Embryonic facial prominence (tissue), 1 donor: ENCODE measurements around the gene CRKL.
"Not testable (repeated sequence)": the region's sequence is repeated elsewhere in the genome, so short reads cannot be mapped to it uniquely, and the experiment has no call there.

Experiments used
- DNase-seq: peaks from one replicate; pipeline ENCODE4 v3.0.0-alpha.2; 2016; ENCODE audit errors: extremely low spot score

The CRKL gene

DNA sequence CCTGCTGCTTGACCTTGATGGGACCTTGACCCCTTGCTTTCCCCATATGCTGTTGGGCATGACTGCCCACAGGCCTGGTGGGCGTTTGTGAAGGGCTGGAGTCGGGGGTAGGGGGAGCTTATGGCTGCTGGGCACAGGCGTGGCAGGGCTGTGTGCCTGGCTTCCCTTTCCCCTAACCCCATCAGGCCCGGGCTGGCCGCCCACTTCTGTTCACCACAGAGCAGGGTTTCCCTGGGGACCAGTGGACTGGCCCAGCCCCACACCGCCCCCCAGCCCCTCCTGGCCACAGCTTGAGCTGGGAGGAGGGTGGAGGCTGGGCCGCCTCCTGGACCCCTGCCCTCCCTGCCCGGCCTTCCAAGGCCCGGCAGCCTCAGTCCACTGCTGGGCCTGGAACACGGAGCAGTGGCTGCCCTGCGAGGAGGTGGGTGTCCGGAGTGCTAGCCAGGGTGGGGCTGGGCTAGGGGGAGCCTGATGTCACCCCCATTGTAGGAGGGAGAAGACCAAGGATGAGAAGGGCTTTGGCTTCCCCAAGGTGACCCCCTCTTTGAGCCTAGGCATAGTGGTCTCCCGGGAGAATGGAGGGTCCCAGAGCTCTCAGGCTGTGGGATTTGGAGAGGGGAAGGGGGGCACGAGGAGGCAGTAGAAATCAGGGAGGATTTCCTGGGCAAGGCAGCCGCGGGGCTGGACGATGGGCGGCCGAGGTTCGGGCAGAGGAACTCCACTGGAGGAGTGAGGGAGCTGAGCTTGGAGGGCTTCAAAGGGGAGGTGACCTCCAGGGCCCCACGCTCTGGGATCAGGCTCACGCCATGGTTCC lies 49.9 kb downstream of the CRKL start, which contains the start of gene AIFM3:
AIFM3 (plus strand) TSS at position 373 of the 814 bp plus-strand sequence. CDS start 690 bp downstream, outside the sequence.
- DNase-seq, result no peak

DNA sequence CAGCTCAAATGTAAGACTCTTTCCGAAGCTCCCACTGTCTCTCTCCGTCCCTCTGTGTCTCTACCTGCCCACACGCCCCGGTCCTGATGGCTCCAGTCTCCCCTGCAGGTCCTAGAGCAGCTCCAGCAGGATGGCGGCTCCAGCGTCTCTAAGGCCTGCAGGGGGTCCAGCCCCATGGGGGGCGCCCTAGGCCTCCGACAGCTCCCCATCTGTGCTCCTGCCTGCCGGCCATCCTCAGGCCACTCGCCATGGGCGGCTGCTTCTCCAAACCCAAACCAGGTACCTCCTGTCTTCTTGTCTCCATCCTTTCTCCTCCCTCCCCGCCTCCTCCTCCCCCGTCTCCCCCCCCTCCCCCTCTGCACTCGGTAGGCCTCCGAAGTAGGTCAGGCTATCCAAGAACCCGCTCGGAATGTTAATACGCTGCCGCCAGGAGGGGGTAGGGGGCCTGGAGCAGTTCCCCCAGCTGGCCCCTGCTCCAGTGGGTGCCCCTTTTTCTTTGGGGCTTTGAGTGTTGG lies 50.5 kb downstream of the CRKL start:
- DNase-seq, result no peak

DNA sequence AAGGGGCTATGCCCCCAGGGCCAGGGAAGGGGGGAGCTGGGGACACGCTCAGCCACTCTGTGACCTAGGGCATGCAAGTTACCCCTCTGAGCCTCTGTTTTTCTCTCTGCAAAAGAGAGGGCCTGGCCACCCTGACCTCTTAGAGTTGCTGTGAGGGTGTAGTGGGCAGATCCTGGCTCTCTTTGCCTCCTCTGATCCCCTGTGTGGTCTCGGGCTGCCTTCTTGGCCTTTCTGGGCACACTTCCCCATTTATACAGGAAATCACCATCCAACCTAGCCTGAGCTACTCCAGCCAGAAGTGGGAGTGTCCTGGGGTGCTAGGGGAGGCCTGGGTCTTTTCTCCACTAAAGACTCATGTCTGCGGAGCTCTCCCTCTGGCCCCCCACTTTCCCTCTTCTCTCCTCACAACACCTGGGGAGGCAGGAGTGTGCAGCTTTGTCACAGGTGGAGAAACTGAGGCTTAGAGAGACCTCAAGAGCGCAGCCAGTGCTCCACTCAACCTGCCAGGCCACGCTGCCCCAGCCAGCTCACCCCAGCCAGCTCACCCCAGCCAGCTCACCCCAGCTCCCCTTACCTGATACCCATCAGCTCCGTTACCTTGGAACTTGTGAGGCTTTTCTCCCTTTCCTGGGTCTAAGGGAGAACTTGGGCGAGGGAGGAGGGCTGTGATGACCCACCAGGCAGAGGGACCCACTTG lies 51.2 kb downstream of the CRKL start:
- DNase-seq, result no peak

DNA sequence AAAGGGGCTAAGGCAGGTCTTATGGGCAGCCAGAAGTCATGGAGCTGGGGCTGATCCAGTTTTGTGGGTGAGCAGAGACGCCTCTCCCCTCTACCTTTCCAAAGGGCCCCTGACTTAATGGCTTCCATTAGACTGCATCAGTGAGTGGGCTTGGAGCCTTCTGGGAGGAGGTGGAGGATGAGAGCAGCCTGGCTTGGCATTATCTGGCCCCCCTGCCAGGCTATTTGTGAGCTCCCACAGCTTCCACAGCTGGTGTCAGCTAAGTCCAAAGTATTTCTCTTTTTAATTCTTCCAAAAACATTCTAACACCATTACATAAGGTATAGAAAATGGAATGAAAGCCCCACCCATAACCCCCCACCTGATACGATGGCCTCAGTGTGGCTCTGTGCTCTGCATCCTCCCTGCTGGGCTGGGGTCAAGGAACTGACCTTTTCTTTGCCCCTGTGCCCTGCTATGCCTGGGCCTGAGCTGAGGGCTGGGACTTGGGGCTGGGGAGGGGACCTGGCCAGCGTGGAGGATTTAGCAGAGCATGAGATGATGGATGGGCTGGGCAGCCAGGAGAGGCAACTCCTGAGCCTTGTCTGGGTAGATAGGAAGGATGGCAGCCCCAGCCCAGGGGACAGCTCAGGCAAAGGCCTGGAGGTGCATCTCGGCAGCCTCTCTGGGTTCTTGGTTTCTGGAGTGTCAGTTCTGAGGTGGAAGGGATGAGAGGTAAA lies 53.9 kb downstream of the CRKL start:
- DNase-seq, result no peak

DNA sequence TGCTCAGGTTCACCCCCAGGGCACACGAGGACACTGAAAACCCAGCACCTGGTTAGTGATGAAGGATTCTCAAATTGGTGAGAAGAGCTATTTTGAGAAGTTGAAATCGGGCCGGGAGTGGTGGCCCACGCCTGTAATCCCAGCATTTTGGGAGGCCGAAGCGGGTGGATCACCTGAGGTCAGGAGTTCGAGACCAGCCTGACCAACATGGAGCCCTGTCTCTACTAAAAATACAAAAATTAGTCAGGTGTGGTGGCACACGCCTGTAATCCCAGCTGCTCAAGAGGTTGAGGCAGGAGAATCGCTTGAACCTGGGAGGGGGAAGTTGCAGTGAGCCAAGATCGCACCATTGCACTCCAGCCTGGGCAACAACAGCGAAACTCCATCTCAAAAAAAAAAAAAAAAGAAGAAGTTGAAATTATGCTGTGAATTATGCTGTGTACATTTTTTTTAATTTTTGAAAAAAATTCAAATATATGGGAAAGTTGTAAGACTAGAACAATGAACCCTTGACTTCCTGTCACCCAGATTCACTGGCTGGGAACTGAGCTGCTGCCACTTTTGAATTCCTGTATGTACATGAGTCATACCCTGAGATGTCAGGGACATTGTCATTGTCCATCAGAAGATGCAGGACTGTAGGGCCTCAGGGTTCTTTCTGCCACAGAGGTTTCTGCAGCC lies 54.9 kb downstream of the CRKL start:
- not testable (repeated sequence) for DNase-seq

DNA sequence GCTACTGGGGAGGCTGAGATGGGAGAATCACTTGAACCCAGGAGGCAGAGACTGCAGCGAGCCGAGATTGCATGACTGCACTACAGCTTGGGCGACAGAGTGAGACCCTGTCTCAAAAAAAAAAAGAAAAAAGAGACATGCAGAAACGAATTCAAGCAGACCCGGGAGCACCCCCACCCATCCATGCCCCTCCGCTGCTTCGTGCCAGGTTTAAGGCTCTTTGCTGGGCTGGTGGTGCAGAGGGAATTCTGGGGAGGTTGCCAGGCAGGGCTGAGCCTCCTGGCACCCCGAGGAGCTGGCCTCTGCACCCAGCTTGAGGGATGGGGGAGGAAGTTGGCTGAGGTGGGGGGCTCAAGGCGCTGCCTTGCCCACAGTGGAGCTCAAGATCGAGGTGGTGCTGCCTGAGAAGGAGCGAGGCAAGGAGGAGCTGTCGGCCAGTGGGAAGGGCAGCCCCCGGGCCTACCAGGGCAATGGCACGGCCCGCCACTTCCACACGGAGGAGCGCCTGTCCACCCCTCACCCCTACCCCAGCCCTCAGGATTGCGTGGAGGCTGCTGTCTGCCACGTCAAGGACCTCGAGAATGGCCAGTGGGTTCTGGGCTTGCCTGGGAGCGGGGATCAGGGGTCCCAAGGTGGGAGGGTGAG lies 55.8 kb downstream of the CRKL start:
- no peak for DNase-seq

DNA sequence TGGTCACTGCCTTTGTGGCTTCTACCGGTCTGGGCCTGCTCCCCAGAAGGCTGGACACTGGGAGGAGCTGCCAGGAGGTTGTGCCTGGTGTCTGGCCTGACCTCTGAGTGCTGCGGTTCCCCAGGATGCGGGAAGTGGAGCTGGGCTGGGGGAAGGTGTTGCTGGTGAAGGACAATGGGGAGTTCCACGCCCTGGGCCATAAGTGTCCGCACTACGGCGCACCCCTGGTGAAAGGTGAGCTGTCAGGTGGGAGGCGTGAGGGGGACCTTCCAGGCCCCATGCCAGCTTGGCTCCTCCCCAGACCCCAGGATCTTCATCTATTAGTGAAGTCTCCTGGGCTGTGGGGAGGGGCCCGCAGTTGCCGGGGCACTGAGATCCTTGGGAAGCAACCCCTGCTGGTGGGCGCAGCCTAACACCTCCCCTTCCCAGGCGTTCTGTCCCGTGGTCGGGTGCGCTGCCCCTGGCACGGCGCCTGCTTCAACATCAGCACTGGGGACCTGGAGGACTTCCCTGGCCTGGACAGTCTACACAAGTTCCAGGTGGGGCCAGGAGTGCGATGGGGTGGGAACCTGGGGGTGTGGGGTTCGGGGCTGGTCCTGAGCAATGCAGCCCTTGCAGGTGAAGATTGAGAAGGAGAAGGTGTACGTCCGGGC lies 56.6 kb downstream of the CRKL start:
- no peak for DNase-seq

DNA sequence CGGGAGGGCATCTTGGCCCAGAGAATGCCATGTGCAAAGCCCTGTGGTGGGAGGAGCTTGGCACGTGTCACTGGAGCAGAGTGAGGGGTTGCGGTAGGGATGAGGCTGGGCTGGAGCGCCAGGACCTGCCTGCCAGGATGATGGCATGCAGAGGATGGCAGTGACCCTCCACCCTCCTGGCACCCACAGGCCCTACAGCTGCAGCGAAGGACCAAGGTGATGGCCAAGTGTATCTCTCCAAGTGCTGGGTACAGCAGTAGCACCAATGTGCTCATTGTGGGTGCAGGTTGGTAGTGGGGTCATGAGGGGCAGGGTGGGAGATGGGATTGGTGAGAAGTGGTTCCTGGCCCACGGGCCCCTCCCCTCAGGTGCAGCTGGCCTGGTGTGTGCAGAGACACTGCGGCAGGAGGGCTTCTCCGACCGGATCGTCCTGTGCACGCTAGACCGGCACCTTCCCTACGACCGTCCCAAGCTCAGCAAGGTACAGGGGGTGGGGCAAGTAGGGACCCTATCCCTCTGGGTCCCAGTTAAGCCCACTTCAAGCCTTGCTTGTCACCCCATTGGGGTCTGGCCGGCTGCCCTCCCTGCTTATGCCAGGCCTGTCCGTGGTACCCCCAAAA lies 57.2 kb downstream of the CRKL start:
- no peak for DNase-seq

DNA sequence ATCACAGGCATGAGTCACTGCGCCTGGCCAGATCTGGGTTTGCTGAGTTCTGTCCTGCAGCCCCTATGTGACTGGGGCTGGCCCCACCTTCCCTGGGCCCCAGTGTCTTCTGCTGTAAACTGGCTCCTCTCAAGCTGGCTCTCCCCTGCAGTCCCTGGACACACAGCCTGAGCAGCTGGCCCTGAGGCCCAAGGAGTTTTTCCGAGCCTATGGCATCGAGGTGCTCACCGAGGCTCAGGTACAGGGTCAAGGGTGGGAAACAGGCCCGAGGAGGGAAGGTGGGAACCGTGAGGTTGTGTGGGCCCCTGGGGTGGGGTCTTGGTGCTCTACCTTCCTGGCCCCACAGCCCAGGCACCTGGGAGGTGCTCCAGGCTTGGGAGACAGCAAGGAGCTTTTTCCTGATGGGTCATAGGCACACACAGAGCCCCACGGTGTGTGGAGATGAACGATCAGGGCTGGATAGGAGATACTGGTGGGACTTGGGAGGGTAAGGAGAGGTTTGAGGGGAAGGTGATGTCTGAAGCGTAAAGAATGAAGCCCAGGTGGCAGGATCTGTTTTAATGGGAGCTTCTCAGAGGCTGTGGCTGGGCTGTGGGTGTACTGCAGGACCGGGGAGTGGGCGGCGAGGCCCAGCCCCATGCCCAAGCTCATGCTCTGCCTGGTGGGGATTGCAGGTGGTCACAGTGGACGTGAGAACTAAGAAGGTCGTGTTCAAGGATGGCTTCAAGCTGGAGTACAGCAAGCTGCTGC lies 58.5 kb downstream of the CRKL start:
- no peak for DNase-seq

DNA sequence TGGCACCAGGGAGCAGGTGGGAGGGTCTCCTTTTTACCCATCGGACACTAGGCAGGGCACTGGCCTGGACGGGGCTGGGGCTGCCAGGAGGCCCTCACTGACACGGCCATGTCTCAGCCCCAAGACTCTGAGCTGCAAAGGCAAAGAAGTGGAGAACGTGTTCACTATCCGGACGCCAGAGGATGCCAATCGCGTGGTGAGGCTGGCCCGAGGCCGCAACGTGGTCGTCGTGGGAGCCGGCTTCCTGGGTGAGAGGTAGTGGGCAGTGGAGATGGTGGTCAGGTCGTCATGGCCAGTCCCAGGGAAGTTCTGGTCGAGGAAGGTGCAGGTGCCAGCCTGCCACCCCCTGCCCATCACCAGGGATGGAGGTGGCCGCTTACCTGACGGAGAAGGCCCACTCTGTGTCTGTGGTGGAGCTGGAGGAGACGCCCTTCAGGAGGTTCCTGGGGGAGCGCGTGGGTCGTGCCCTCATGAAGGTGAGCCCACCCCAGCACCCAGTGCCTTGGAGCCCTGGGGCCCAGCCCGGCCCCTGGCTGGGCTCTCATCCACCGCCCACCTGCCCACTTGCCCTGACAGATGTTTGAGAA lies 59.2 kb downstream of the CRKL start:
- no peak for DNase-seq

DNA sequence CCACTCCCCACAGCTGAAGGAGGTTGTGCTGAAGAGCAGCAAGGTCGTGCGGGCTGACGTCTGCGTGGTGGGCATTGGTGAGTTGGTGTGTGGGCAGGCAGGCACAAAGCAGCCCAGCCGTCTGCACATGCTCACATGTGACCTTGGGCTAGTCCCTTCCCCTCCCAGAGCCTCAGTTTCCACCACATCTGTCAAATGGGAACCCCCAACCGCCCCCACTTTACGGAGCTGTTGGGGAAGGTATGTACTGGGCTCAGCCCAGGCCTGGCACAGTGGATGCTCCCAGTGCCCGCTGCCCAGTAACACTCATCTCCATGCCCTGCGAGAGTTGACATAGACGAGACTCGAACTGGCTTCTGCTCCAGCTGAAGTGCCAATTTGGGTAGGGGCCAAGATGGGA lies 59.8 kb downstream of the CRKL start:
- DNase-seq, result no peak

DNA sequence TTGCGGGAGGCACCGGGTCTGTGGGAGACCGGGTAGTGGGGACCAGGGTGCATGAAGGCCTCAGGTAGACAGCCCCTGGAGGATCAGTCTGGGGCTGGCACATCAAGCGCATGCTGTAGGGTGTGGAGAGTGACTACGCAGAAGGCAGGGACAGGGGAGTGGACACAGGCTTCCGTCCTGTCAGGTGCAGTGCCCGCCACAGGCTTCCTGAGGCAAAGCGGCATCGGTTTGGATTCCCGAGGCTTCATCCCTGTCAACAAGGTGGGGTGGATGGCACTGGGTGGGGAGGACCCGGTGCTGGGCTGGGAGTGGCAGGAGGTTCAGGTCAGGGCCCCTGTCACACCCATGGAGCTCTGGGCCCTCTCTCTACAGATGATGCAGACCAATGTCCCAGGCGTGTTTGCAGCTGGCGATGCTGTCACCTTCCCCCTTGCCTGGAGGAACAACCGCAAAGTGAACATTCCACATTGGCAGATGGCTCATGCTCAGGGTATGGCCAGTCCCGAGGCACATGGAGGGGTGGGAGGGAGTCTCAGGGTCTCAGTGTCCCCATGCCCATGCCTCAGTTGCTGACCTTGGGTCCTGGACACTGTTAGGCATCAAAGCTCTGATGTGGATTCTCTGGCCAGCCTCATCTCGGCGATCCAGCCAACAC lies 60.4 kb downstream of the CRKL start:
- no peak for DNase-seq

DNA sequence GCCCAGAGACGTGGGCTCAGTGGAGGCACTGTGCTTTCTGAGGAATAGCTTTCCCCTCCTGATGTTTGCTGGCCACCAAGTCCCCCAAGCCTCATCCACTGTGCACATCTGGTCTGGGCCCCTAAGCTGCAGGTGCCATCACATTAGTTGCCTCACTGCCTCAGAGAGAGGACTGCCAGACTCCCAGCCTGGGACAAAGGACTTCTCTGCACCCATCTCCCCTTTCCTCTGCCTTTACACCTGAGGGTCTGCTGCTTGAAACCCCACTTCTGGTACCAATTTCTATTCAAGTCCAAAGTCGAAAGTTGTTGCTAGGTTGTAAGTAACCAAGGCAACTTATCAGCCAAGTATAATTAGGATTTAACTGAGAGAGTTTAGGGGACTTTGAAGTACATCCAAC lies 61.2 kb downstream of the CRKL start:
- DNase-seq, result no peak

DNA sequence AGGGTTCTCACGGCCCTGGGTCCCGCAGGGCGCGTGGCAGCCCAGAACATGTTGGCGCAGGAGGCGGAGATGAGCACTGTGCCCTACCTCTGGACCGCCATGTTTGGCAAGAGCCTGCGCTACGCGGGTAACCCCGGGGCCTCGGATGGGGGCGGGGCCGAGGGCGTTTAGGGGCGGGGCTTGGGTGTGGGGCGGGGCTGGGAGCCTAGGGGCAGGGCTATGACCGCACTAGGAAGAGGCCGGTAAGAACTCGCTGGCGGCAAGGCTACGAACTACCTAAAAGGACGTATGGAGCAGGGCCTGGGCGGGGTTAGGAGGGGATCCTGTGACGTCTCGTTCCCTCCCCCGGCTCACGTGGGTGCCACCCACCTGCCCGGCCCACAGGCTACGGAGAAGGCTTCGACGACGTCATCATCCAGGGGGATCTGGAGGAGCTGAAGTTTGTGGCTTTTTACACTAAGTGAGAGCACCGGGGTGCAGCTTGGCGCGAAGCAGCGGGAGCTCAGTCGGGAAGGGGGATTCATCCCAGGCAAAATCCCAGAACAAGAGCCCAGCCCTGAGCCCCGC lies 62.1 kb downstream of the CRKL start:
- DNase-seq, result peak; percentile 28

DNA sequence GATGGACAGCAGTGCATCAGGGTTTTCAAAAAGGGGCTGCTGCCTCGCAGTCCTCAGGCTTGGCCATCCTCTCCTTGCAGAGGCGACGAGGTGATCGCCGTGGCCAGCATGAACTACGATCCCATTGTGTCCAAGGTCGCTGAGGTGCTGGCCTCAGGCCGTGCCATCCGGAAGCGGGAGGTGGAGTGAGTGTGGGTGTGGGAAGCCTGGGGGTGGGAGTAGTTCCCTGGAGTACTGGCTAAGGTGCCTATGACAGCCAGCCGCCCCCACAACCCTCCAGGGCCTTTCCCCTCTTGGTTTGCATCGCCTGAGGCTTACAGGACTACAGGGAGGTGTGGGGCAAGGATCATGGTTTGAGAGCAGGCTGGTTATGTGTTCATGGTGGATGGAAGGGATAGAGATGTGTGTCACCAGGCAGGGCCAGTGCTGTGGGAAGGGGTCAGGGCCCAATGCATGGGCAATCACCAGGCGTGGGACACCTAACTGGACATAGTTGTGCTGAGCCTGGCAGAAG lies 62.8 kb downstream of the CRKL start:
- no peak for DNase-seq

DNA sequence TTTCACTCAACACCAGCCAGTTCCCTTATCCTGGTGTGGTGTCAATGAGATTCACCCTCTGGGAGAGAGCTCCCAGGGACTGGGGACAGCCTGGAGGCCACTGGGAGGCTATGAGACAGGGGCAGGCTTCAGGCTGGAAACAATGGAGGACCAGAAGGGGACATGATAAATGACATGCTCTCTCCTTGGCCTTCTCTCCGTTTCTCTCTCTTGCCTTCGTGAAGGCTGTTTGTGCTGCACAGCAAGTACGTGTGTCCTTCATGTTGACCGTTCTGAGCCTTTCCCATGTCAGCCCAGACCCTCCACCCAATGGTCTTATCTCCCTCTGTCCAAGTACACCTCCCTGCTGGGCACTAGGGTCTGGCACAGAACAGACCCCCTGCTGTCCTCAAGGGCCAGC lies 63.3 kb downstream of the CRKL start:
- no peak for DNase-seq

DNA sequence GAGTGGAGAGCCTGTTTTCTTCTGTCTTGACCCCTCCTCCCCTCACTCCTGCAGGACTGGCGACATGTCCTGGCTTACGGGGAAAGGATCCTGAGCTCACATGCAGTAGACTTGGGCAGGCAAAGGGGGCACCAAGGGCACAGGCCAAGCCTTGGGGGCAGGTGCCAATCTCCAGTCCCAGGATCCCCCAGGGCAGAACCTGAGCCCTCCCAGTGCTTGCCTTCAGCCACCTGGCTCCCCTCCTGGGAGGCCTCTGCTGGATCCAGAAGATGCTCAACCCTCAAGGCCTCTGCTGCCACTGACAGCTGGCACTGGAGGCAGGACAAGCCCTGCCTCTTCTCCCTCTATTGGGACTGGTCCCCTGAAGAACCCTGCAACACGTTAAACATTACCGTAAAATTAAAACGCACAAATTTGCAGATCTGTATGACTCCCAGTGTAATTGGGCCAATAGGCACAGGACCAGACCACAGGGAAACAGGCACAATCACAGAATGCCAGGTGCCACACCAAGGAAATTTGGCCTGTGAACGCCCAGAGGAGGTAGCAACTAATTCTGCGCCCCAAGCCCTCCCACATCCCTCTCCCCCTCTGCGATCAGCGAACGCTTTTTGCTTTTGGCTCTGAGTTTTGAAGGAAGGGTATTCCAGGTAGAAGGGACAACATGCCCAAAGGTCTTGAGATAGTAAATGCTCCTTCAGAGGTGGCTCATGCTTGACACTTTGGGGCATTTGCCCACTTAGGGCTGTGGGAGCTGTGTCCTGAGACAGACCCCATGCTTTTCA lies 63.9 kb downstream of the CRKL start:
- no peak for DNase-seq
